OCI-LY3 (cell line): ENCODE results near the gene RAP1GAP.

Source experiments
- H2AFZ ChIP-seq: fragments of 200-600, 300-600 bp; shearing (Covaris generic); 2 replicates; pipeline ENCODE4 v1.6.0; 2014; ENCODE audit warnings: antibody characterized with exemption, low read depth, low read length
- H3K27ac ChIP-seq: fragments of 200-600, 300-600 bp; sonication (generic); 2 replicates; pipeline ENCODE4 v1.5.1; 2014; ENCODE audit warnings: mild to moderate bottlenecking, low read length, moderate library complexity, mixed read lengths
- H3K27me3 ChIP-seq: fragments of 200-600, 300-600 bp; sonication (generic); 2 replicates; pipeline ENCODE4 v1.6.1; 2014; ENCODE audit warnings: low read depth, low read length, mixed read lengths
- H3K36me3 ChIP-seq: fragments of 200-600, 300-600 bp; sonication (generic); replicated peaks from 2 replicates; pipeline ENCODE3; 2014; ENCODE audit warnings: low read depth, low read length, mixed read lengths
- H3K4me1 ChIP-seq: fragments of 300-600, 200-600 bp; sonication (generic); 2 replicates; pipeline ENCODE4 v1.6.1; 2014; ENCODE audit warnings: low read length, mixed read lengths
- H3K4me2 ChIP-seq: fragments of 200-600, 300-600 bp; sonication (generic); 2 replicates; pipeline ENCODE4 v1.6.1; 2014; ENCODE audit warnings: low read length, mixed read lengths
- H3K4me3 ChIP-seq: fragments of 300-600, 200-600 bp; sonication (generic); 2 replicates; pipeline ENCODE4 v1.5.1; 2014; ENCODE audit warnings: antibody characterized with exemption, mild to moderate bottlenecking, low read length, moderate library complexity
- H3K79me2 ChIP-seq: fragments of 300-600, 200-600 bp; shearing (Covaris generic); 2 replicates; pipeline ENCODE4 v1.6.1; 2014; ENCODE audit warnings: mild to moderate bottlenecking, low read length, mixed read lengths
- H3K9ac ChIP-seq: fragments of 300-600, 200-600 bp; shearing (Covaris generic); 2 replicates; pipeline ENCODE4 v1.6.0; 2014; ENCODE audit warnings: mild to moderate bottlenecking, low read length, moderate library complexity
- H3K9me3 ChIP-seq: fragments of 200-600, 300-600 bp; shearing (Covaris generic); 2 replicates; pipeline ENCODE4 v1.6.1; 2014; ENCODE audit warnings: low read length, mixed read lengths; ENCODE audit not compliant: insufficient read depth
- H4K20me1 ChIP-seq: fragments of 200-600, 300-600 bp; sonication (generic); 2 replicates; pipeline ENCODE4 v1.6.1; 2016; ENCODE audit warnings: low read length, mixed read lengths; ENCODE audit not compliant: insufficient read depth
- EZH2phosphoT487 ChIP-seq: fragments of 200-600 bp; shearing (Covaris generic); IDR thresholded peaks from 2 replicates; pipeline ENCODE4 v1.6.1; 2018; ENCODE audit warnings: antibody characterized with exemption, mixed run types, low read depth
- TF ChIP-seq, protein P1 (sequence below): fragments of 200-600, 300-600 bp; sonication (generic); IDR thresholded peaks from 2 replicates; pipeline ENCODE4 v1.5.1; 2014; ENCODE audit warnings: antibody characterized with exemption, low read length, low read depth

RAP1GAP gene

DNA sequence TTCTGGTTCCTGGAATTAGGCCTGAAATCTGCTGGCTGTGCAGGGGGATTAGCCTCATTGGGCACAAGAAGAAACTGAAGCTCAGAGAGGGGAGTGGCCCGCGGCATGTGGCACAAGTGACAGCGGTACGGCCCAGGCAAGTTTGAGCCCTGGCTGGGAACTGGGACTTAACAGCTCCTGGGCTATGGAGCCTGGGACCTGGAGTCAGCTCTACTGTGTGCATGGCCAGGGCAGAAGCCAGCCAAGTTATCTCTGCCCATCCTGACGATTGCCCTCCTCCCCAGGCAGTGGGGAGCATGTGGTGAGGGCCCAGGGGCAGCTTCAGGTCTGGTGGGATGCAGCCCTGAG, 98.7 kb downstream of the RAP1GAP start:
- Histone ChIP-seq H3K9ac (no peak overlapping the region), H3K9me3 (no peaks in the 10 kb centered on the region), H3K4me3 (no peak overlapping the region), H3K4me2 (no peak overlapping the region), H3K79me2 (no peaks in the 10 kb centered on the region), H3K27ac (no peak overlapping the region), H3K4me1 (no peaks in the 10 kb centered on the region), H3K36me3 (no peaks in the 10 kb centered on the region), H4K20me1 (no peaks in the 10 kb centered on the region), H2AFZ (no peak overlapping the region), H3K27me3 (no peaks in the 10 kb centered on the region)
- no peak for TF ChIP-seq EZH2phosphoT487
- TF ChIP-seq, protein P1, sequence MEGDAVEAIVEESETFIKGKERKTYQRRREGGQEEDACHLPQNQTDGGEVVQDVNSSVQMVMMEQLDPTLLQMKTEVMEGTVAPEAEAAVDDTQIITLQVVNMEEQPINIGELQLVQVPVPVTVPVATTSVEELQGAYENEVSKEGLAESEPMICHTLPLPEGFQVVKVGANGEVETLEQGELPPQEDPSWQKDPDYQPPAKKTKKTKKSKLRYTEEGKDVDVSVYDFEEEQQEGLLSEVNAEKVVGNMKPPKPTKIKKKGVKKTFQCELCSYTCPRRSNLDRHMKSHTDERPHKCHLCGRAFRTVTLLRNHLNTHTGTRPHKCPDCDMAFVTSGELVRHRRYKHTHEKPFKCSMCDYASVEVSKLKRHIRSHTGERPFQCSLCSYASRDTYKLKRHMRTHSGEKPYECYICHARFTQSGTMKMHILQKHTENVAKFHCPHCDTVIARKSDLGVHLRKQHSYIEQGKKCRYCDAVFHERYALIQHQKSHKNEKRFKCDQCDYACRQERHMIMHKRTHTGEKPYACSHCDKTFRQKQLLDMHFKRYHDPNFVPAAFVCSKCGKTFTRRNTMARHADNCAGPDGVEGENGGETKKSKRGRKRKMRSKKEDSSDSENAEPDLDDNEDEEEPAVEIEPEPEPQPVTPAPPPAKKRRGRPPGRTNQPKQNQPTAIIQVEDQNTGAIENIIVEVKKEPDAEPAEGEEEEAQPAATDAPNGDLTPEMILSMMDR, result no peak

DNA sequence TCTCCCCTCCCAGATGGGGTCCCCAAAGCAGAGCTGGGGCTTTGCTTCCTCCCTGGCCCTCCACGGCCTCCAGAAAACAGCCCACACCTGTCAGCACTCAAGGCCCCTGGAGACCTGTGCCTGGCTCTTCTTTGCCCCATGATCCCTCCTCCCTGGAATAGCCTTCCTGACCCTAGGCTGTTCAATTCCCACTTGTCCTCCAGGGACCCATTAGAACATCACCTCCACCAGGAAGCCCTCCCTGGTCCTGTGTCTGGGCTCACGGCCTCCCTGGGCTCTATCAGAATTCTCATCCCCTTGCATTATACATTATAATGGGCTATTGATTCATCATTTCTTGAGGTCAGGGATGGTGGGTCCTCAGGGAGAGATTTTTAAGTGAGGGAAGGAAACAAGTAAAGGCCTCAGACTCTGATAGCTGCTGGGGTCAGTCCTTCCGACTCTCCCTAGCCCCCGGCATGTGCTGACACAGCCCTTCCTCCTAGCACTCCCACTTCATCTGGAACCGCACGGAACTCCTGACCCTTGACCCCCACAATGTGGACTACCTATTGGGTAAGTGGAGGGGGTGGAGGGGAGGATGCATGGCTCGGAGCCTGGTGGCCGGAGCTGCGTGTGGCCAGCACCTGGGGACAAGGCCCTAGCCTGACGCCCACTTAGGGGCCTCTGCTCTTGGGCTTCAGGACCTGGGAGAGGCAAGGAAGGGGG, 99.2 kb downstream of the RAP1GAP start:
- no peak overlapping the region for H3K27ac ChIP-seq

DNA sequence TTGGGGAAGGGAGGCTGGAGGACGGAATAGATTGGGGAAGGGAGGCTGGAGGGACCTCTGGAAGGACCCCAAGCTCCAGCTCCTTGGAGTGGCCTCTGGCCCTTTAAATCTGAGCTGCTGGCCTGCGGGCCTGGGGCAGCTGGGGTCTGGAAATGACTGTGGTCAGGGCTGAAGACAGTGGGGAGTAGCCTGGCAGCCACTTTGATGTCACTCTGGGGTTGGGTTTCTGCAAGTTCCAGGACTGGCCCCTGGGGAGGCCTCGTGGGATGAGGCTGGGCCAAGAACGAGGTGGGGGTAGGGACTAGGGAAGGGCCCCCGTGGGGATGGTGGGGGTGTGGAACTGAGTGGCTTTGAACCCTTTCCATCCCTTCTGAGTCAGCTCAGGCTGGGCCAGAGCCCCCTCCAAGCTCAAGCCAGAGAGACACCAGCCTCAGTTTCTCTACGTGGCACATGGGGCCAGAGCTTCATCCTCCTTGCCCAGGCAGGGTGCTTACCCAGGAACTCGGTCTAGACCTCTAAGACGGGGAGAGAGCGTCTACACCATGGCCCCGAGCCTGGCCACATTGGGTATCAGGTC, 100.3 kb downstream of the RAP1GAP start:
- H3K4me1 ChIP-seq, result no peaks in the 10 kb centered on the region
- no peak for TF ChIP-seq EZH2phosphoT487
- TF ChIP-seq, protein P1, result no peak
- H3K9ac ChIP-seq, result no peak overlapping the region
- H3K4me3 ChIP-seq, result no peak overlapping the region
- no peaks in the 10 kb centered on the region for H3K79me2 ChIP-seq
- no peaks in the 10 kb centered on the region for H4K20me1 ChIP-seq
- no peak overlapping the region for H3K4me2 ChIP-seq
- no peaks in the 10 kb centered on the region for H3K27me3 ChIP-seq
- H3K36me3 ChIP-seq, result no peaks in the 10 kb centered on the region
- H3K9me3 ChIP-seq, result no peaks in the 10 kb centered on the region
- H3K27ac ChIP-seq, result no peak overlapping the region
- no peak overlapping the region for H2AFZ ChIP-seq

More for the DNA sequence above, 99.2 kb downstream of the RAP1GAP start:
- Histone ChIP-seq H3K9me3 (no peaks in the 10 kb centered on the region), H3K79me2 (no peaks in the 10 kb centered on the region), H3K4me2 (no peak overlapping the region), H2AFZ (no peak overlapping the region), H3K27me3 (no peaks in the 10 kb centered on the region), H3K4me3 (no peak overlapping the region), H4K20me1 (no peaks in the 10 kb centered on the region), H3K4me1 (no peaks in the 10 kb centered on the region), H3K36me3 (no peaks in the 10 kb centered on the region), H3K9ac (no peak overlapping the region)
- TF ChIP-seq EZH2phosphoT487, result no peak
- TF ChIP-seq, protein P1, result no peak

DNA sequence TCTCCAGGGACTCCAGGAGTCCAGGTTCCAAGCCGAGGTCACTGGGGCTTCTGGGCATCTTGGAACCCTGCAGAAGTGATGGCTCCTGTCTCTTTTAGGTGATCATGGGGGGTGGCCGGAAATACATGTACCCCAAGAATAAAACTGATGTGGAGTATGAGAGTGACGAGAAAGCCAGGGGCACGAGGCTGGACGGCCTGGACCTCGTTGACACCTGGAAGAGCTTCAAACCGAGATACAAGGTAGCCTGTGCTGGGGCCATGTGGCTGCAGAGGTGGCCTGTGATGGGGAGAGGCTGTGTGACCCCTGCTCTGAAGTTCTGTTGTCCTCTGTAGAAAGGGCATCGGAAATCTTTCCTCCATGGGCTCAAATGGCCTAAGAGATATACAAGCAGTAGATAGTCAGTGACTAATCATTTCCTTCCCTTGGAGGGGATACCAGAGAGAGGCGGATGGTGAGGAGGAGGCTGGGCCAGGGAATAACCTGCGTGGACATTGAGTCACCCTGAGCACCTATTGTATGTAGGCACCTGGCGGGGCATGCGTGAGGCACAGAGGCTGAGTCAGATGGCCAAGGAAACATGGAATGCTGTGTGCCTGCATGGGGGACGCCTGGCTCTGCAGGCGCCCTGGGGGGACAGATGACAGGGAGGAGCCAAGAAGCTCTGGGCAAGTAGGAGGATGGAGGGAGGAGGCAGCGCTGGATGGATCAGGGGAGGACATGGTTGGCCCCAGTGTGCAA, 101.0 kb downstream of the RAP1GAP start:
- no peaks in the 10 kb centered on the region for H3K9me3 ChIP-seq
- H3K9ac ChIP-seq, result no peak overlapping the region
- TF ChIP-seq EZH2phosphoT487, result no peak
- TF ChIP-seq, protein P1, result no peak
- no peaks in the 10 kb centered on the region for H3K27me3 ChIP-seq
- H3K4me1 ChIP-seq, result no peaks in the 10 kb centered on the region
- no peak overlapping the region for H3K4me3 ChIP-seq
- no peaks in the 10 kb centered on the region for H4K20me1 ChIP-seq
- no peaks in the 10 kb centered on the region for H3K79me2 ChIP-seq
- no peaks in the 10 kb centered on the region for H3K36me3 ChIP-seq
- H3K27ac ChIP-seq, result no peak overlapping the region
- no peak overlapping the region for H3K4me2 ChIP-seq
- no peak overlapping the region for H2AFZ ChIP-seq
